SJSA1 (cell line): ENCODE data around the gene BCL6. TPM values are rescaled to one million over a fixed set of nuclear protein-coding genes. Genes with fewer than 3 reads are reported as not detected.
A peak's percentile ranks its signal among the peaks of the same experiment; 100 is the strongest.

Experiments used
- DNase-seq, 2 experiments: peaks; one replicate each; pipeline ENCODE4 v3.0.0-alpha.2; 2015 to 2020; ENCODE audit warnings: low spot score in 2 of 2, low read depth in 1 of 2
- H3K27ac ChIP-seq: fragments of 250-450 bp; sonication (Bioruptor Pico); 2 replicates; pipeline ENCODE4 v1.5.1; 2020; ENCODE audit warnings: mild to moderate bottlenecking, moderate library complexity
- H3K27me3 ChIP-seq: fragments of 250-450 bp; sonication (Bioruptor Pico); replicated peaks from 2 replicates; pipeline ENCODE4 v1.5.1; 2020; ENCODE audit warnings: mild to moderate bottlenecking, moderate library complexity
- H3K36me3 ChIP-seq: fragments of 250-450 bp; sonication (Bioruptor Pico); 2 replicates; pipeline ENCODE4 v1.5.1; 2020; ENCODE audit warnings: mild to moderate bottlenecking
- H3K4me1 ChIP-seq: fragments of 250-450 bp; sonication (Bioruptor Pico); replicated peaks from 2 replicates; pipeline ENCODE4 v1.6.1; 2021; ENCODE audit warnings: mild to moderate bottlenecking
- H3K4me3 ChIP-seq: fragments of 250-450 bp; sonication (Bioruptor Pico); 2 replicates; pipeline ENCODE4 v1.5.1; 2020; ENCODE audit warnings: mild to moderate bottlenecking
- H3K9me3 ChIP-seq: fragments of 250-450 bp; sonication (Bioruptor Pico); replicated peaks from 2 replicates; pipeline ENCODE4 v1.5.1; 2020; ENCODE audit warnings: mild to moderate bottlenecking
- total RNA-seq: library from RNA; depleted of rRNA; stranded (reverse); fragments of >200 nt; shearing (Covaris generic); gene quantifications from 2 replicates; pipeline ENCODE4 v1.2.3, GENCODE V29; 2014

Gene BCL6
- total RNA-seq, 1 experiment from 2014 or later = 2.8 TPM

GRCh38 chr3:187773233-187774184 lies 28.2 kb upstream of the BCL6 start:
- Histone ChIP-seq H3K4me1 (peaks cover 9% of the 10 kb centered on the region), H3K36me3 (no peaks in the 10 kb centered on the region), H3K27me3 (no peaks in the 10 kb centered on the region), H3K4me3 (no peak overlapping the region), H3K27ac (no peak overlapping the region), H3K9me3 (no peaks in the 10 kb centered on the region)
- DNase-seq = no peak

GRCh38 chr3:187770224-187770623 lies 25.0 kb upstream of the BCL6 start:
- H3K27me3 ChIP-seq = no peaks in the 10 kb centered on the region
- H3K36me3 ChIP-seq = no peaks in the 10 kb centered on the region
- no peak for DNase-seq
- H3K9me3 ChIP-seq = no peaks in the 10 kb centered on the region
- H3K27ac ChIP-seq = no peak overlapping the region
- no peak overlapping the region for H3K4me3 ChIP-seq
- H3K4me1 ChIP-seq = no peaks in the 10 kb centered on the region; the same call in 1 of the 2 replicates

GRCh38 chr3:187769771-187770170 lies 24.5 kb upstream of the BCL6 start:
- H3K9me3 ChIP-seq = no peaks in the 10 kb centered on the region
- H3K4me3 ChIP-seq = no peak overlapping the region
- H3K27me3 ChIP-seq = no peaks in the 10 kb centered on the region
- H3K36me3 ChIP-seq = no peaks in the 10 kb centered on the region
- H3K27ac ChIP-seq = no peak overlapping the region
- DNase-seq = no peak
- H3K4me1 ChIP-seq = no peaks in the 10 kb centered on the region; the same call in 1 of the 2 replicates

GRCh38 chr3:187767266-187768012 lies 22.2 kb upstream of the BCL6 start:
- Histone ChIP-seq H3K36me3 (no peaks in the 10 kb centered on the region), H3K4me1 (no peaks in the 10 kb centered on the region; the same call in 1 of the 2 replicates), H3K27ac (no peak overlapping the region), H3K9me3 (no peaks in the 10 kb centered on the region), H3K27me3 (no peaks in the 10 kb centered on the region), H3K4me3 (no peak overlapping the region)
- no peak for DNase-seq

GRCh38 chr3:187765342-187765741 lies 20.1 kb upstream of the BCL6 start:
- Histone ChIP-seq H3K4me3 (no peak overlapping the region), H3K4me1 (peaks cover 2% of the 10 kb centered on the region), H3K27me3 (no peaks in the 10 kb centered on the region), H3K9me3 (no peaks in the 10 kb centered on the region), H3K27ac (no peak overlapping the region), H3K36me3 (no peaks in the 10 kb centered on the region)
- no peak for DNase-seq

- H3K27ac ChIP-seq = no peak overlapping the region
Observed at GRCh38 chr3:187763850-187764648, 18.8 kb upstream of the BCL6 start.

GRCh38 chr3:187762792-187763191 lies 17.5 kb upstream of the BCL6 start:
- no peaks in the 10 kb centered on the region for H3K27me3 ChIP-seq
- H3K9me3 ChIP-seq = no peaks in the 10 kb centered on the region
- no peak overlapping the region for H3K4me3 ChIP-seq
- H3K36me3 ChIP-seq = no peaks in the 10 kb centered on the region
- H3K27ac ChIP-seq = no peak overlapping the region
- peaks cover 16% of the 10 kb centered on the region for H3K4me1 ChIP-seq
- no peak for DNase-seq

More at GRCh38 chr3:187763850-187764648, 18.8 kb upstream of the BCL6 start:
- Histone ChIP-seq H3K4me1 (peaks cover 13% of the 10 kb centered on the region), H3K9me3 (no peaks in the 10 kb centered on the region), H3K27me3 (no peaks in the 10 kb centered on the region), H3K36me3 (no peaks in the 10 kb centered on the region), H3K4me3 (no peak overlapping the region)
- no peak for DNase-seq

GRCh38 chr3:187759601-187760000 lies 14.3 kb upstream of the BCL6 start:
- H3K4me1 ChIP-seq = peaks cover 16% of the 10 kb centered on the region
- H3K27ac ChIP-seq = no peak overlapping the region
- no peaks in the 10 kb centered on the region for H3K36me3 ChIP-seq
- peak in 1 of 2 experiments; percentile 54 for DNase-seq
- no peak overlapping the region for H3K4me3 ChIP-seq
- H3K9me3 ChIP-seq = no peaks in the 10 kb centered on the region
- H3K27me3 ChIP-seq = no peaks in the 10 kb centered on the region

- no peaks in the 10 kb centered on the region for H3K36me3 ChIP-seq
- no peaks in the 10 kb centered on the region for H3K9me3 ChIP-seq
Observed at GRCh38 chr3:187758318-187758955, 13.2 kb upstream of the BCL6 start.

GRCh38 chr3:187753516-187753915 lies 8.2 kb upstream of the BCL6 start:
- Histone ChIP-seq H3K4me1 (no peaks in the 10 kb centered on the region; the same call in 1 of the 2 replicates), H3K9me3 (no peaks in the 10 kb centered on the region), H3K4me3 (no peak overlapping the region), H3K27ac (no peak overlapping the region), H3K27me3 (no peaks in the 10 kb centered on the region), H3K36me3 (no peaks in the 10 kb centered on the region)
- no peak for DNase-seq

More at GRCh38 chr3:187758318-187758955, 13.2 kb upstream of the BCL6 start:
- no peak overlapping the region for H3K4me3 ChIP-seq
- H3K27me3 ChIP-seq = no peaks in the 10 kb centered on the region
- no peak for DNase-seq
- no peak overlapping the region for H3K27ac ChIP-seq
- peaks cover 16% of the 10 kb centered on the region for H3K4me1 ChIP-seq

- H3K4me3 ChIP-seq = no peak overlapping the region
- DNase-seq = no peak
- no peaks in the 10 kb centered on the region for H3K9me3 ChIP-seq
- H3K27ac ChIP-seq = no peak overlapping the region
- no peaks in the 10 kb centered on the region for H3K36me3 ChIP-seq
- no peaks in the 10 kb centered on the region for H3K27me3 ChIP-seq
- peaks cover 19% of the 10 kb centered on the region for H3K4me1 ChIP-seq
Observed at GRCh38 chr3:187750513-187751123, 5.3 kb upstream of the BCL6 start.

- no peak overlapping the region for H3K4me3 ChIP-seq
- no peak overlapping the region for H3K27ac ChIP-seq
- no peak for DNase-seq
Observed at GRCh38 chr3:187750006-187750512, 4.8 kb upstream of the BCL6 start.

More at GRCh38 chr3:187750006-187750512, 4.8 kb upstream of the BCL6 start:
- H3K27me3 ChIP-seq = no peaks in the 10 kb centered on the region
- peaks cover 19% of the 10 kb centered on the region for H3K4me1 ChIP-seq
- H3K36me3 ChIP-seq = no peaks in the 10 kb centered on the region
- no peaks in the 10 kb centered on the region for H3K9me3 ChIP-seq
